Fibroblast of lung (primary cell): ENCODE data around the gene TEDC1.

Experiments
- CTCF ChIP-seq, 2 donors: IDR thresholded peaks in 1 of 2; conservative IDR thresholded peaks in 1 of 2; 1 replicate in 1 of 2; 2 replicates in 1 of 2; pipeline ENCODE4 v1.5.1; 2011 to 2012; ENCODE audit warnings: low read length in 2 of 2, control low read depth in 1 of 2, inconsistent platforms in 1 of 2, low read depth in 1 of 2, mild to moderate bottlenecking in 1 of 2
- EZH2 ChIP-seq: IDR thresholded peaks from 2 replicates; pipeline ENCODE4 v1.5.1; 2012; ENCODE audit warnings: low read length, control low read depth, mild to moderate bottlenecking; ENCODE audit errors: missing control alignments

GRCh38 chr14:105490572-105491365 lies at the start of gene TEDC1:
- TF ChIP-seq CTCF (conservative IDR thresholded peaks at IDR 0.05 in 1 of 2, IDR thresholded peaks at IDR 0.05 in 1 of 2; ENCODE audit: low read depth in 1 of 2, low read length in 2 of 2) (peak; percentile 44 to 52), EZH2 (peak; percentile 55)
